Mesothelial cell of epicardium (in vitro differentiated cells): ENCODE results near the gene EBF4. TPM values are rescaled to one million over a fixed set of nuclear protein-coding genes. Genes with fewer than 3 reads are reported as not detected.

Experiments
- DNase-seq, 2 experiments: peaks; one replicate each; pipeline ENCODE4 v3.0.0; 2021; ENCODE audit warnings: low spot score in 2 of 2; ENCODE audit not compliant: unreplicated experiment in 2 of 2
- H3K27ac Mint-ChIP-seq: 2 replicates; pipeline ENCODE4 v1.8.0; 2021; ENCODE audit warnings: mixed read lengths
- H3K27me3 Mint-ChIP-seq: 2 replicates; pipeline ENCODE4 v1.8.0; 2021; ENCODE audit warnings: low read depth, mixed read lengths
- H3K36me3 Mint-ChIP-seq: 2 replicates; pipeline ENCODE4 v1.8.0; 2021; ENCODE audit warnings: mixed read lengths
- H3K4me1 Mint-ChIP-seq: 2 replicates; pipeline ENCODE4 v1.8.0; 2021; ENCODE audit warnings: mixed read lengths
- H3K4me3 Mint-ChIP-seq: 2 replicates; pipeline ENCODE4 v1.8.0; 2021; ENCODE audit warnings: mild to moderate bottlenecking, moderate library complexity, mixed read lengths
- H3K9me3 Mint-ChIP-seq: 2 replicates; pipeline ENCODE4 v1.8.0; 2021; ENCODE audit warnings: mixed read lengths
- CTCF ChIP-seq: fragments of 200-600 bp; sonication (generic); IDR thresholded peaks from one replicate; pipeline ENCODE4 v1.5.0; 2021; ENCODE audit warnings: antibody characterized with exemption; ENCODE audit not compliant: unreplicated experiment
- total RNA-seq: library from RNA; stranded (reverse); gene quantifications from 3 replicates; pipeline ENCODE4 v1.2.1, GENCODE V29; 2021

Gene EBF4
- total RNA-seq, 1 donor from 2014 or later: 65.5 TPM

GRCh38 chr20:2653556-2654383, 38.8 kb upstream of the EBF4 start:
- no peak for TF ChIP-seq CTCF
- Mint-ChIP-seq H3K4me1 (peaks cover 18% of the 10 kb centered on the region), H3K4me3 (peak overlapping the region; percentile 87), H3K9me3 (no peaks in the 10 kb centered on the region), H3K27ac (peak overlapping the region; percentile 88), H3K27me3 (no peaks in the 10 kb centered on the region), H3K36me3 (peaks cover 33% of the 10 kb centered on the region)
- DNase-seq: no peak

- TF ChIP-seq CTCF: no peak
- Mint-ChIP-seq H3K9me3 (no peaks in the 10 kb centered on the region), H3K27me3 (no peaks in the 10 kb centered on the region), H3K4me3 (peak overlapping the region; percentile 87), H3K36me3 (peaks cover 37% of the 10 kb centered on the region), H3K27ac (peak overlapping the region; percentile 66), H3K4me1 (peaks cover 18% of the 10 kb centered on the region)
- DNase-seq: no peak
These were observed 38.2 kb upstream of the EBF4 start for GRCh38 chr20:2654384-2654822.

- no peak for DNase-seq
- Mint-ChIP-seq H3K27me3 (no peaks in the 10 kb centered on the region), H3K4me1 (peaks cover 18% of the 10 kb centered on the region), H3K4me3 (peak overlapping the region; percentile 87), H3K36me3 (peaks cover 37% of the 10 kb centered on the region), H3K9me3 (no peaks in the 10 kb centered on the region), H3K27ac (peak overlapping the region; percentile 66)
- no peak for TF ChIP-seq CTCF
These were observed 37.7 kb upstream of the EBF4 start for GRCh38 chr20:2654831-2655230.

GRCh38 chr20:2655331-2656116, 37.1 kb upstream of the EBF4 start:
- Mint-ChIP-seq H3K4me1 (peaks cover 18% of the 10 kb centered on the region), H3K36me3 (peaks cover 39% of the 10 kb centered on the region), H3K4me3 (no peak overlapping the region), H3K9me3 (no peaks in the 10 kb centered on the region), H3K27me3 (no peaks in the 10 kb centered on the region), H3K27ac (no peak overlapping the region)
- DNase-seq: no peak
- TF ChIP-seq CTCF: no peak

- Mint-ChIP-seq H3K27ac (peak overlapping the region; percentile 21), H3K36me3 (peaks cover 45% of the 10 kb centered on the region)
These were observed 36.0 kb upstream of the EBF4 start for GRCh38 chr20:2656471-2657117.

More at GRCh38 chr20:2656471-2657117, 36.0 kb upstream of the EBF4 start:
- H3K4me1 Mint-ChIP-seq: peaks cover 17% of the 10 kb centered on the region
- no peak for TF ChIP-seq CTCF
- no peaks in the 10 kb centered on the region for H3K9me3 Mint-ChIP-seq
- no peak for DNase-seq
- H3K27me3 Mint-ChIP-seq: no peaks in the 10 kb centered on the region
- H3K4me3 Mint-ChIP-seq: no peak overlapping the region
